Stimulated activated CD4-positive, alpha-beta T cell treated with anti-CD3 and anti-CD28 coated beads, TNF-alpha, amount 100 ng/mL, for 4 hours (primary cell): ENCODE data around the gene GNG7.
"Not testable (repeated sequence)": the region's sequence is repeated elsewhere in the genome, so short reads cannot be mapped to it uniquely, and the experiment has no call there.

ENCODE experiments used
- DNase-seq, 3 experiments: peaks; one replicate each; pipeline ENCODE4 v3.0.0-alpha.2; 2020; ENCODE audit warnings: low read depth in 3 of 3

Gene GNG7

DNA sequence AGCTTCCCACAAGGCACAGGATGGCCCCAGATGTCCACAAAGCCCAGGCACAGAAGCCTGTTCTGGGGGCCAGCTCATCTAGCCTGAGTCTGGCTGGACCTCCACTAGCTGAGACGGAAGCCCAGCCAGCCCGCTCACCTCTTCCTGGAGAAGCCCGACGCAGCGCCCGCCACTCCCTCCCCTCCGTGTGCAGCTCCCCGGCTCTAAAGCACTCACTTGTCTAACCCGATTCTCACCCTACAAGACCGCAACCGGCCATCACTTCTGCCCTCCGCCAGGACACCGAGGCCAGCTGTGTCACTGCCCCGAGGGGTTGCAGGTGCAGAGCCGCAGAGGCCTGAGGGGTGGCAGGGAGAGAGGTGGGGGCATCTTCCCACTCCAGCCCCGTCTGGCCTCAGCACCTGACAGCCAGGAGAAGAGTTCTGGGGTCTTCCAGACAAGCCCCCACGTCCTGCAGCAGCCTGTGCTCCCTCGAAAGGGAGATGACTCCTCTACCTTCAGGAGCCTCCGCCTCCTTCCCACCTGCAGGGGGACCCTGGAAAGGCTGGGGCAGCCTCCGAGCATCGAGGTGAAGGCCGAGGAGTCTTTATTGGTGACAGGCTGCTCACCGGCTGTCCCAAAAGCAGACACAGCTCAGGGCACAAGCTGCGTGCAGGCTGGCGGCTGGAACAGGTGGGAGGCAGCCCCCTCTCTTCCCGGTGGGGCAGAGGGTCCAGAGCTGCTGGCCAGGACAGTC is 24.6 kb upstream of the GNG7 start:
- no peak for DNase-seq

DNA sequence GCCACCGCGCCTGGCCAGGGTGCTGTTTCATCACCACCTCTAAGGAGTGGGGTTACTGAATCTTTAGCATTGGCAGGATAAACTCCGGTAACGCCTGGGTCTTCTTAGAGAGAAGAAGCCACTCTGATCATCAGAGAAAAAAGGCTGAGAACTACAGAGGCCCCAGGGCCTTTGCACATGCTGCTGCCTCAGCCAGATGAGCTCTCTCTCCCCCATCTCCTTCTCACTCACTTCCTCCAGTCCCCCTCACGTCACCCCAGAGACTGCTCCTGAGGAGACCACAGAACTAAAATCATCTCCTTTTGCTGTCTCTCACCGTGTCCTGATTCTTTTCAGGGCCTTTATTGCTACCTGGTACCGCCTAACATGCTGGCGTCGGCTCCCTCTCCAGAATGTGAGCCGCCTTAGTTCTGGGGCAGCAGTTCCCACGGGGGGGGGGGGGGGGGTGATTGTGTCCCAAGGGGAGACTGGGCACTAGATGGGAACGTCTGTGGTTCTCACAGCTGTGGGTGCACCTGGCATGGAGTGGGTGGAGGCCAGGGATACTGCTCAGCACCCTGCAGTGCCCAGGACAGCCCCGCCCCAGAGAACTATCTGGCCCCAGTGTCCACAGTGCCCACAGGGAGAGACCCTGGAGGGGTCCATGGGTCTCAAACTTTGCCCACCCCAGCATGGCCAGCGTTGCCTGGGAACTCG is 23.8 kb upstream of the GNG7 start:
- no peak for DNase-seq

DNA sequence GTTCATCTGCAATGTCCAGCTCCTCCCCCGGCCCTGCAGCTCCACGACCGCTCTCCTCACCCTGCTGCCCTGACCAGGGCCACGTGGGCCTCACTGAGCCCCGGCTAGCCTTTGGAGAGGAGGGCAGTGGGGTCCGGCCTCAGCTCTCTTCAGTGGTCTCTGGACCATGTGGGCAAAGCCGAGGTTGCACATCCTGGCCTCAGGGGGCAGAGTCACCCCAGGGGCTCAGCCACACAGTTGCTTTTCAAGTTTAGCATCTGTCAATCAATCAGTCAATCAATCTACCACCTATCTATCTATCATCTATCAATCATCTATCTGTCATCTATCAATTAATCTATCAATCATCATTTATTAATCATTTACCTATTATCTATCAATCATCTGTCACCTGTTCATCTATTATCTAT is 21.7 kb upstream of the GNG7 start:
- no peak for DNase-seq

DNA sequence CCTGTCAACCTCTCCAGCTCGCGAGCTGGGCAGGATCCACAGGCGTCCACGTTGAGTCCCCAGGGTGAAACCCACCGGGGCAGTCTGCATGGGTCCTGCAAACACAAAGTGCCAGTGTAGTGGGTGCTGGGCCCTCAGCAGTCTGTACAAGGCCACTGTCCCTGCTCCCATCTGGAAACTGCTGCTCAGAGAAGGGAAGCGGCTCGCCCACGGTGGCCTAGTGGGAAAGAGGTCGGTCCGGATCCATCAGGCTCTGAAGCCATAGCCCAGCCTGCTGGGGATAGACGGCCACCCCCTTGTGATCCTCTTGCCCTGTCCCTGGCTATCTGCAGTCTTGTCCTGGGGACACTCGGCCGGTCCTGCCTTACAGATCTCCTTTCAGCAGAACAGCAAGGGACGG is 21.3 kb upstream of the GNG7 start:
- no peak for DNase-seq

DNA sequence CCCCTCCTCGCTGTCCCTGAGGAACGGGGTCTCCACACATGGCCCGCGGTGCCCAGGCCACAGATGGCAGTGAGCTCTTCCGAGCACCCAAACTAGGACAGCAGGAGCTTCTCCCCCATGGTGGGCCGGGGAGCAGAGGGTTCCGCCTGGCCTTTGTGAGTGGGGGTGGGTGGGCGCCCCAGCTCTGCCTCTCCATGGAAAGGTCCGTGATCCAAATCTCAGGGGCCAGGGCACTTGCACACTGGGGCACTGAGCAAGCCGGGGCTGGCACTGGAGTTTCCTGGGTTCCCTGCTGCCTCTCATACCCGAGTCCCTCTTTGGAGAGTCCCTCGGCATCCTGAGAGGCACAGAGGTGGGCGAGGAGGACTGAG is 20.8 kb upstream of the GNG7 start:
- no peak for DNase-seq

DNA sequence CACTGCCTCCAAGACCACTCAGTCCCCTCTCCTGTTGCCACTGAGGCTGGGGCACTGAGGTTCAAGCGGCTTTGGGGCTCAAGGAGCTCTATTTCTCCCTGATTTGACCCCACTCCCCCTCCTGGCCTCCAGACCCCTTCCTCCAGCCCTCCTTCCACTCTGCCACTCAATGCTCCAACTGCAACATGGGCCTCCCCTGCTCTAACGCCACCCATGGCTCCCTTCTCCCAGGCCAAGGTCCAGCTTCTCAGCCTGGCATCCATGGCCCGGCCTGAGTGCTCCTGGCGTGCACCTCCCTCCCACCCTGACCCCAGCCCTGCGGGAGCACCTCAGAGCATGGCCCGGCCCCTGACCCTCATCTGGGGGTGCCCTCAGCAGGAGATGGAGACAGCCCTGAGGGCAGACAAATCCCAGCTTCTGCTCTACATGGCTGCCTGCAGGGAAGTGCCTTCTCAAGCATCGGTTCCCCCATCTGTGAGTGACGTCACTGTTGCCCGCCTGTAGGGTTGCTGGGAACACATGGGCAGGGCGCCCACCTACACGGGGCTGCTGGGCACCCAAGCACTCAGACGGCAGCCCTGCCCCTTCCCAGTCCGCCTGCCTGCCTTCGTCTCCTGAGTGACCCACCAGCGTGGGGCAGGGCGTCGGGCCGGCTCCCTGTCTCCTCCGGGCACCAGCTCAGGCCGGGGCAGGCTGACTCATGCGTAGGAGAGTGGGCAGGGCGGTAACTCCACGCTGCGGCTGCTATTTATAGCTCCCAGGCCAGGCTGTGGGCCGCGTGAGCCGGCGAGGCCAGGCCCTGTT is 20.2 kb upstream of the GNG7 start:
- no peak for DNase-seq

DNA sequence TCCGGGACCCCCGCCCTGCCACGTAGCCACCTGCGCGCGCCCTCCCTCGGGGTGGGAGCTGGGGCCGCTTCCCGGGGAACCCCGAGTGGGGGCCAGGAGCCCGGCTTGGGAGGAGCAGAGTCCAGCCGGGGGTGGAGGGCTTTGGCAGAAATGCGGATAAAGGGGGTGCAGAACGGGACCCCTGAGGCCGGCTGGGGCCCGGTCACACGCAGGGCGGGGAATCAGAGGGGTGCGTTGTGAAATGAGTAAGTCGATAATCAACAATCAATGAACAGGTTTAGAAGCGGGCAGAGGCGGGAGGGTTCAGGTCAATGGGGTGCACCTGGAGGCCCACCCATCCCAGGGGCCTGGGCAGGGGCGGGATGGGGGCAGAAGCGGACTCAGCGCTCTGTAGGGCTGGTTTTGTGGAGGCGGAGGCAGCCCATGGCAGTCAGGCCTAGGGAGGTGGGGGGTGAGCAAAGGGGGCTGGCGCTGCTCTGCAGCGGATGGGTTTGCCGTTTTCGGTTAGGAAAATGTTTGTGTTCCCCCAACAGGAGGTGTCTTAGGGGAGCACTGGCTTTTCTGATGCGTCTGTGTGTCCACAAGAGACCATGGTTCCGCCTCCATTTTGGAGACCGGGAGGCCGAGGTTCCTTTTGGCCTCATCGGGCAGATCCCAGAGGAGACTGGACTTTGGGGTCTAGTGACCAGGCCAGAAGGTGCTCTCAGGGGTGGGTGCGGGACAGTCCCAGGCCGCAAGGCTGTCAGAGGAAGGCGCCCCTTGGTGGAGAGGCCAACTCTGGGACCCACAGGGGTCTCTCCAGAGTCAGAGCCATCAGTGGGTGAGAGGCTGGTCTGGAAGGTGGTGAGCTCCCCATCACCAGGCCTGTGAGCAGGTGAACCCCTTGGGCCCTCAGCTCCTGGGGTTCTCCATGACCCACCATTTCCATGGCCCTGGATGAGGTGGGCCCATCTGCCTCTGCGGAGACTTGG is 19.4 kb upstream of the GNG7 start:
- DNase-seq, result no peak

DNA sequence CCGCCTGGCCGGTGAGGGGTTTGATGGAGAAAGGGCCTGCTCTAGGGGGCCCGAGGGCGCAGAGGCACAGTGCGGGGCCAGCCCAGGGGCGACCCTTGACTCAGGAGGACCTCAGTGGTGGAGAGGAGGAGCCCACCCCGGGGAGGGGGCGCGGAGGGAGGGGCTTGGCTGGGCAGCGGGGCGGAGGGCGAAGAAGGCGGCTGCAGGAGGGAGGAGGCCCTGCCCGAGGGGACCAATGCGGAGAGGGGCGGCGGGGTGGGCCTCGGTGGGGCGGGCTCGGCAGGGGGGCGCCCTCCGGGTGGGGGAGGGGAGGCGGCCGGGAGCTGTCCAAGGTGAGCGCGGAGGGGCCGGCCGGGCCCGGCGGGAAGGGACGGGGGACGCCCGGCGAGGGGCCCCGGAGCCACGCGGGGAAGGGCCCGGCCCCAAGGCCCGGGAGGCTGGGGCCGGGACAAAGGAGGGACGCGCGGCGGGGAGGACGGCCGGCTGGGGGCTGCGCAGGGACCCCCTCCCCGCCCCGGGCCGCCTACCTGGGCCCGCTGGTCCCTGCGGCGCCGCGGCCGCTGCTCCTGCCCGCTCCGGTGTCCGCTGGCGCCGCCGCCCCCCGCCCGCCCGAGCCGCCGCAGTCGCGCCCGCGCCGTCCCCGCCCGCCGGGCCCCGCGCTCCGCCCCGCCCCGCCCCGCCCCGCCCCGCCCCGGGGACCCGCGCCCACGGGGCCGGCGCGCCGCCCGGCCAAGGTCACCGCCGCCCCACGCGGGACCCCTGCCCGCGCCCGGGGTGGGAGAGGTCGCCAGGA is 18.5 kb upstream of the GNG7 start, which contains the start of gene DIRAS1:
DIRAS1 (minus strand) TSS at position 596 of the 793 bp plus-strand sequence. CDS start 3,566 bp downstream, outside the sequence.
- DNase-seq, result no peak

DNA sequence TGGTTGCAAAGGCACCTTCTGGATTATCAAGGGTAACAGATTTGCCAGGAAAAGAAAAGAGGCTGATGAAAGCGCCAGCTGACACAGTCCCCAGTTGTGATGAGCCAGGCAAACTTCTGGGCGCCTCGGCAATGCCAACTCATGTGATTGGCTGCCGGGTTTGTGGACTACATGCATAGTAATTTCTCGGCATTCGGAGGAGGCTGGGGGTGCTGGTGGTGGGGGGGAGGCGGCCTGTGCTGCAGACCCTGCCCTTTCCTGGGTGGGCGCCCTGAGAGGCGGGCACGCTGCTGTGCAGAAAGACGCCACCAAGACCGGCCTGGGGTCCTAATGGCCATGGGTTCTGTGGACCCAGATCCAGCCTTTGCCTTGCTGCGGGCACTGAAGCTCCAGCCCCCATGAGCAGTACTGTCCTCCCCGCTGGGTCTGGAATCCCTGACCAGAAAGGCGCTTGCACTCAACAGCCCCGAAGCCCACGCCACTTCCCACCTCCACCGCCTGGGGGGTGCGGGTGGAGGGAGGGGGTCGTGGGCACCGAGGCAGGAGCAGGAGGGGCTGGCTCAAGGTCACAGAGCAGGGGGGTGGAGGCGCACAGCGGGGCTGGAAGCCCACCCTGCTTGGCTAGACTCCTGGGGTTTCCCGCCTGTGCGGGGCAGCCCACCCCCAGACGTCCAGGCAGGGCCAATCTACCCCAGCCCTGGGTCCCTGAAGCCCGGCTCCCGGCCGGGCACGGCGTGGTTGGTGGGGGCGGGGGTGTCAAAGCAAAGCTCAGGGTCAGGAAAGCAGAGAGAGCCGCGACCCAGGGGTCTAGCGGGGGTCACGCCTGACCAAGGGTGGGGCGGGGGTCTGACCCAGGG is 17.7 kb upstream of the GNG7 start:
- no peak for DNase-seq

DNA sequence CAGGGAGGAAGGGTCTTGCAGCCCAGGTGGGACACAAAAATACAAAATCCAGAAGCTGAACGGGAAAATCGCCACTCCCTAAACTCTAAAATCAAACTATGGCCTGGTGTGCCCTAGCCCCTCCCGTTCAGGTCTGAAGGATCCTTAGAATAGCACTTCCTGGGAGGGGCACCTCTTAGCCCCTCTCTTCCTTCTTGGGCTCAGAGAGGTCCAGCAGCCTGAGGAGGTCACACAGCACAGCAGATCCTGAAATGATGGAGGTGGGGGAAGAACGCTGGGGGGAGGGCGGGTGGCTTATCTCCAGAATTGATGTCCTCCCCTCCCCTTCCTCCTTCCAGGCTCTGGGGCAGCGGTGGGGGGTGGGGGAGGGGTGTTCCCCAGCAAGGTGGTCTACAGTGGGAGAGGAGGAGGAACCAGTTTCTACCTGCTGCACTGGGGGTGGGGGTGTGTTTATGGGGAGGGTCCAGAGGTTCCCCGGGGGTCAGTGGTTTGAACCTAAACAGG is 16.8 kb upstream of the GNG7 start:
- no peak for DNase-seq

DNA sequence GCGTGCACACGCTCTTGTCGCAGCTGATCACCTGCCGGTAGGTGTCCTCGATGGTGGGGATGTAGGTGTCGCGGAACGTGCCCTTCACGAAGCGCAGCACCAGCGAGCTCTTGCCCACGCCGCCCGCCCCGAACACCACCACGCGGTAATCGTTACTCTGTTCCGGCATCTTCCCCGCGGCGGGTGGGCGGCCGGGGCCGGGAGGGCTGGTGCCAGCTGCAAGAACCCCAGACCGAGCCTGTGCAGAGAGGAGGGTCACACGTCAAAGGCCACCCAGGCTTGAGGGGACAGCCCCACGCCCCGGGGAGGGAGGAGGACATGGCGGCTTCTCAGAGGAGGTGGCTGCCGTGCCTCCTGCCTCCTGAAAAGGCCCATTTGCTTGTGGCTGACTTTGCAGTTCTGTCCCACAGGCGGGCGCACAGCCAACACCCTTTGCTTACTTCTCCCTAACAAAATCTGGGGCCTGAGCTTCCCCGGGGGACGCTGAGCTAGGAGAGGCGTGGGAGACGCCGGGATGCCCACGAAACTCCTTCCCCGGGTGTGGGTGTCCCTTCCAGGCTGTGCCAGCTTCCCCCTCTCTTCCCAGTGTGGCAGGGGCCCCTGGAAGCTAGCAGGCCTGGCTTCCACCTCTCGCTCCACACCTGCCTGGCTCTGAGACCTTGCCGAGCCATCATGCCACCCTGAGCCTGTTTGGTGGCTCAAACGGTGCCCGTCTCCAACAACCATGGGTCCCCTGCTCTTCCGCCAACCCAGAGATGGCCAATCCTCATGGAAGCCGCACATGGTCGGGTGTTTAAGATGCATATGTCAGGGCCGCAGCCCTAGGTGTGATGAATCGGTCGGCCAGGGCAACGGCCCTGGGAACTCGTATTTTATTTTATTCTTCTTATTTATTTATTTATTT is 15.4 kb upstream of the GNG7 start:
- DNase-seq, result no peak

DNA sequence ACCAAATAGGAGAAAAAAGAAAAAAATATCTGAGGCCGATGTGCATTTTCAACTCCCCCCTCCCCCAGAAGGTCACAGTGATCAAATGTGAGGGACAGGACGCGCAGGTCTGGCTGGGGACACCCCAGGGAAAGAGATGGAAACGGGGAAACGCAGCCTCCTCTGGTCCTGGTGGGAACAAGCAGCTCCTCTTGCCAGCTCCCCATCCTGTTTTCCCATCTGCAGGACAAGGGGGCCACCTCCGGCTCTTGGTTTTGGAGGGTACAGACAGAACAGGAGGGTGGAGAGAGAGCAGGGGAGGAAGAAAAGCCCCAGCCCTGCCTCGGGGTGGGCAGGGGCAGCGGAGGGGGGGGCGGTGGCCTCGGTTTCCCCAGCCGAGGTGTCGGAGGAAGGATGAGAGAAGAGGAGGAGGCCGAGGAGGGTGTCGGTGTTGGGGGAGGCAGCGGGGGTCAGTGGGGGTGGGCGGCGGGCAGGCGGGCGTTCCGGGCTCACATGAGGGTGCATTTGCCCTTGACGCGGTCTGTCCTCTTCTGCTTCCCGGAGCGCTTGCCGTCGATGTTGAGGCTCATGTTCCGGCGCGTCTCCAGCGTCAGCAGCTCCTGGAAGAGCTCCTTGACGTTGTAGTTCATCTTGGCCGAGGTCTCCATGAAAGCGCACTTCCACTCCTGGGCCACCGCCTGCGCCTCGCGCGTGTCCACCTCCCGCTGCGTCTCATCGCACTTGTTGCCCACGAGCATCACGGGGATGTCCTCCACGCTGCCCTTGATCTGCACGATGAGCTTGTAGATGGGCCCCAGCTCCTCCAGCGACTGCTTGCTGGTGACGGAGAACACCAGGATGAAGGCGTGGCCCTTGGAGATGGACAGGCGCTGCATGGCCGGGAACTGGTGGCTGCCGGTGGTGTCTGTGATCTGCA is 14.5 kb upstream of the GNG7 start:
- no peak for DNase-seq

DNA sequence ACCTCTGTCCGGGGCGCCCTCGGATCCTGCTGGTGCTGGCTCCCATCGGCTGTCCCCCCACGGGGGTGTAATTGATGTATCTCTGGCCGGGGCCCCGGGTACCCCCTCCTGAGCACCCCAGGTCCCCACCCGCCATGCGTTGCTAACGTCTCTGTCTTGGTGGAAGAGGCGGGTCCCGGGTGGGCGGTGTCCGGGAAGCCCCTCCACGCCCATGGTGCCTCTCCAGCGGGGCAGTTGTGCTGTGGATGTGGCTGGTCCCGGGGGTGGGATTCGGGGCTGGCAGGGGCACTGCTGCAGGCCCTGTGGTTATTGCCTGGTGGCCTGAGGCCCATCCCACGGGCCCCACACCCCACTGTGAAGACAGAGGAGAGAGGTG is 13.8 kb upstream of the GNG7 start:
- DNase-seq, result no peak

DNA sequence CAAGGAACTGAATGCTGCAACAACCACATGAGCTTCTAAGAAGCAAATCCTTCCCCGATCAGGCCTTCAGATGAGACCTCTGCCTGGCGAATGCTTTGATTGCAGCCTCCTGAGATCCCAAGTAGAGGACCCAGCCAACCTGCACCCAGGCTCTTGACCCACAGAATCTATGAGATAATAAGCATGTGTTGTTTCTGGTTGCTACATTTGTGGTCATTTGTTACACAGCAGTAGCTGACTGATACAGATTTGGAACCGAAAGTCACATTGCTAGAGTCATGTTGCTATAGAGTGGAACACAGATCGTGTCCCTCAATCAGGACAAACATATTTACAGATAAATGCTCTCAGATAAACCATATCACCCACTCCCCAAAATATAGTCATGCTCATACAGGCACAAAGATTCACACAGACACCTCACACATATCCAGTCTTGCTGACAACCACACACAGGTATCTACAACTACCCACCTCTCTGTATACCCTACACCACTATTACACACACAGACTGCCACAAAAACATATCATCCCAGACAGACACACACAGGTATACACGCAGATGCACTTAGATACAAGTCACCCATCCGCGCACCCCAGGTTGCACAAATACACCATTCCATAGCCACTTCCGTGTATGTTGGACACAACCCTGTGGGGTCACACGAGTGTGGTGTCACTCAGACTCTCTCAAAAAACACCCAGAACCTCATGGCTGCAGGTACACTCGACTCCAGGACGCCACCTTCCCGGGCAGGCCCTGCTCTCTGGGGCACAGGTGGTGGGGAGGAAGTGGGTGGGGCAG is 13.2 kb upstream of the GNG7 start:
- DNase-seq, result no peak

DNA sequence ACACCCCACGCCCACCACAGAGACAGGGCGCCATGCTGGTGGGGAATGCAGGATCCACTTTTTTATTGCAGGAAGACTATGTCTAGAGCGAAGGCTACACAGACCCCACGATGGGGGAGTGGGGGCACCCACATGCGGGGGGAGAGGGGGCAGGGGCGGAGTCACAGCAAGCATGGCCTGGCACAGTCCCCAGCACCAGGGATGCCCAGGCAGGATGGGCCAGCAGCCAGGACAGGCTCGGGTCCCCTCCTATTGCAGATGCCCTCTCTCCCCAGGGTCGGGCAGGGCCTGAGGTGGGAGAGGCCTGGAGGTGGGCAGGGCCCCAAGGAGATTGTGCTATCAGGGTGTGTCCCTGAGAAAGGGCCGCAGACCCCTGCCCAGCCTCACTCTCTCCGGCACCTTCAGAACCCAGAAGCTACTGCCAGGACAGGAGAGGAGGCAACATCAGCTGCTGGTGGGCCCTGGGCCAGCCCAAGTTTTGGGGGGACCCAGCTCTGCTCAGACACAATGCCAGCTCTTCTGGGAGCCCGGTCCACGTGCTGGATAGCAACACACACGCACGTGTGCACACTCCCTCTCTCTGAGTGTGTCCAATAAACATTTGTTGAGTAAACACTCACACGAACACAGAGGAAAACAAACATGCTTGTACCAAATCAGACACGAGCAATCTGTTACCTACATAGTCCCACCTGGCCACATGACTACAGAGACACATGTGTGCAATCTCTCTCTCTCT is 12.2 kb upstream of the GNG7 start:
- no peak for DNase-seq

DNA sequence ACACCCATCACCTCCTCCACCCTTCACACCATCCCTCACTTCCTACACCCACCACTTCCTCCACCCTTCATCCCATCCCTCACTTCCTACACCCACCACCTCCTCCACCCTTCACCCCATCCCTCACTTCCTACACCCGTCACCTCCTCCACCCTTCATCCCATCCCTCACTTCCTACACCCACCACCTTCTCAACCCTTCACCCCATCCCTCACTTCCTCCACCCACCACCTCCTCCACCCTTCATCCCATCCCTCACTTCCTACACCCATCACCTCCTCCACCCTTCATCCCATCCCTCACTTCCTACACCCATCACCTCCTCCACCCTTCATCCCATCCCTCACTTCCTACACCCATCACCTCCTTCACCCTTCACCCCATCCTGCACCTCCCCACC is 11.6 kb upstream of the GNG7 start:
- DNase-seq, result not testable (repeated sequence)
